ENCODE measurements around the gene ZFAND3. TPM values are rescaled to one million over a fixed set of nuclear protein-coding genes. Genes with fewer than 3 reads are reported as not detected.

Gene ZFAND3
- total RNA-seq, 2 experiments from 2014 or later = 34.4 to 37.0 TPM

DNA sequence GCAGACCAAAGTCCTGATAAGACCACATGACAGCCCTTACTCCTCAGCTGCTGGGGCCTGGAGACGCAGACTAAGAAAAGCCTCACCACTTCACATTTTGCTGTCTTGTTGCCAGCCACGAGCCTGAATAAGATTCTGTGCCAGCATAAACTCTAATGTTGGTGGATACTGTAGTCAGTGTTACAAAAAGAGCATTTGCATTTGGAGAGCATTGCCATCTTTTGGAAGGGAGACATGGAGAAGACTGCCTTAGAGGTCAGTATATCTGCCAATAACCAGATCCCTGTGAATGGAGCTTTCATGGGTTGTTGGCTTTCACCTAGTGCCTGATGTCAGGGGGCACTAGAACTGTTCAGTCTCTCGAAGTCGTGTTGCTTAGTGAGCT is 315.2 kb downstream of the ZFAND3 start:
- Mint-ChIP-seq H3K27ac (no peak overlapping the region), H3K4me1 (ENCODE audit: low read depth) (peaks cover 43% of the 10 kb centered on the region), H3K27me3 (no peaks in the 10 kb centered on the region), H3K36me3 (ENCODE audit: low read depth) (peaks cover 49% of the 10 kb centered on the region), H3K4me3 (no peak overlapping the region), H3K9me3 (peaks cover 2% of the 10 kb centered on the region)
- intact Hi-C loops (cut with DNase I, micrococcal nuclease) = no loop called here
- no peaks in the 10 kb centered on the region for H3K4me1 ChIP-seq (ENCODE audit: insufficient read depth, low read length)
- CTCF ChIA-PET = no interaction called here
- ATAC-seq (ENCODE audit: poor library complexity) (no peak), DNase-seq (no peak)
- no peak overlapping the region for H3K4me3 ChIP-seq (ENCODE audit: low read length)
- no peak overlapping the region for H3K27ac ChIP-seq (ENCODE audit: low read depth in 1 of 2, low read length in 2 of 2)
- TF ChIP-seq, protein P1, sequence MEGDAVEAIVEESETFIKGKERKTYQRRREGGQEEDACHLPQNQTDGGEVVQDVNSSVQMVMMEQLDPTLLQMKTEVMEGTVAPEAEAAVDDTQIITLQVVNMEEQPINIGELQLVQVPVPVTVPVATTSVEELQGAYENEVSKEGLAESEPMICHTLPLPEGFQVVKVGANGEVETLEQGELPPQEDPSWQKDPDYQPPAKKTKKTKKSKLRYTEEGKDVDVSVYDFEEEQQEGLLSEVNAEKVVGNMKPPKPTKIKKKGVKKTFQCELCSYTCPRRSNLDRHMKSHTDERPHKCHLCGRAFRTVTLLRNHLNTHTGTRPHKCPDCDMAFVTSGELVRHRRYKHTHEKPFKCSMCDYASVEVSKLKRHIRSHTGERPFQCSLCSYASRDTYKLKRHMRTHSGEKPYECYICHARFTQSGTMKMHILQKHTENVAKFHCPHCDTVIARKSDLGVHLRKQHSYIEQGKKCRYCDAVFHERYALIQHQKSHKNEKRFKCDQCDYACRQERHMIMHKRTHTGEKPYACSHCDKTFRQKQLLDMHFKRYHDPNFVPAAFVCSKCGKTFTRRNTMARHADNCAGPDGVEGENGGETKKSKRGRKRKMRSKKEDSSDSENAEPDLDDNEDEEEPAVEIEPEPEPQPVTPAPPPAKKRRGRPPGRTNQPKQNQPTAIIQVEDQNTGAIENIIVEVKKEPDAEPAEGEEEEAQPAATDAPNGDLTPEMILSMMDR (IDR thresholded peaks at IDR 0.05) = no peak
- no peaks in the 10 kb centered on the region for H3K36me3 ChIP-seq (ENCODE audit: insufficient read depth, low read length)
- no peaks in the 10 kb centered on the region for H3K9me3 ChIP-seq (ENCODE audit: control insufficient read depth in 1 of 2, insufficient read depth in 1 of 2, low read length in 2 of 2)
- POLR2A ChIA-PET = no interaction called here
- no peaks in the 10 kb centered on the region for H3K27me3 ChIP-seq (ENCODE audit: control insufficient read depth in 1 of 2, insufficient read depth in 2 of 2, low read length in 2 of 2)

DNA sequence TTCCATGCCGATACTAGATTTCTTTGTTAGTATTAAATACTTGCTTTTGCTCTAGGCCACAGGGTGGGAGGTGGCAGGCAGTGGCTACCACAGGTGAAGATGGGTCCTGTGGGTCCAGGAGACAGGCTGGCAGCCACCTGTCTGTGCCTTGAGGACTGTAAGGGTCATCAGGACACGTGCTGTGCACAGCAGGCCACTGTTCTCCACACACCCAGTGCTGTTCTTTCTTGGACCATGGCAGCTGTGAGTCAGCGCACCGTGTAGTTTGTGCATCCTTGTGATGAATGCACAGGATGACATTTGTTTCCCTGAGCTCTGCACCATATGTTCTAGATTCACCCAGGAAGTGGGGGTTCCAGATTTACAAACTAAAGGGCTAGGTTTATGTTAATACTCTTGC is 317.0 kb downstream of the ZFAND3 start:
- no peak overlapping the region for H3K4me3 Mint-ChIP-seq
- CTCF ChIA-PET = no interaction called here
- DNase-seq (no peak), ATAC-seq (ENCODE audit: poor library complexity) (no peak)
- H3K4me1 Mint-ChIP-seq (ENCODE audit: low read depth) = peaks cover 34% of the 10 kb centered on the region
- H3K9me3 Mint-ChIP-seq = no peaks in the 10 kb centered on the region
- POLR2A ChIA-PET = no interaction called here
- Histone ChIP-seq H3K36me3 (ENCODE audit: insufficient read depth, low read length) (no peaks in the 10 kb centered on the region), H3K4me1 (ENCODE audit: insufficient read depth, low read length) (no peaks in the 10 kb centered on the region), H3K27me3 (ENCODE audit: control insufficient read depth in 1 of 2, insufficient read depth in 2 of 2, low read length in 2 of 2) (no peaks in the 10 kb centered on the region), H3K4me3 (ENCODE audit: low read length) (no peak overlapping the region), H3K9me3 (ENCODE audit: control insufficient read depth in 1 of 2, insufficient read depth in 1 of 2, low read length in 2 of 2) (no peaks in the 10 kb centered on the region), H3K27ac (ENCODE audit: low read depth in 1 of 2, low read length in 2 of 2) (no peak overlapping the region)
- no peak overlapping the region for H3K27ac Mint-ChIP-seq
- no peaks in the 10 kb centered on the region for H3K27me3 Mint-ChIP-seq
- peaks cover 42% of the 10 kb centered on the region for H3K36me3 Mint-ChIP-seq (ENCODE audit: low read depth)
- intact Hi-C loops (cut with DNase I, micrococcal nuclease) = no loop called here
- TF ChIP-seq, protein P1 (IDR thresholded peaks at IDR 0.05) = no peak

DNA sequence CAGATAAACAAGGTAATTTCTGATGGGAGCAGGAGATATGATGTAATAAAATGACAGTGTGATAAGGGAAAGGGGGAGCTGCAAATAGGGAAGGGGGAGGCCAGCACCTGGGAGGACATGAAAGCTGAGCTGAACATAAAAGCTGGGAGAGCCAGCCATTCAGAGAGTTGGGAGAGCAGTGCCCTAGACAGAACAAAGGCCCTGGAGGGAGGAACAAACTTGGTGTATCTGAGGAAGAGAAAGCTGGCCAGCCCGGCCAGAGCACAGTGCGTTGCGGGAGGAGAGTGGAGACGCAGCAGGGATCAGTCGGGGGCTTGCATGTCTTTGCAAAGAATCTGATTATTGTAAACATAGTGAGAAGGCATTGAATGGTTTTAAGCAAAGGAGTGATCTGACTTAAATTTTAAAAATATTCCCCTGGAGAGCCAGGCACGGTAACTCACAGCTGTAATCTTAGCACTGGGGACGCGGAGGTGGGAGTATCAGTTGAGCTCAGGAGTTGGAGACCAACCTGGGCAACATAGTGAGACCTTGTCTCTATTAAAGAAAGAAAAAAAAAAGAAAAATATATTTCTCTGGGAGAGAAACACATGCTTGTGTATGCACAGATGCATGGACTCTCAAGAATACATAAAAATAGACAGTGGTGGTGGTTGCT is 318.2 kb downstream of the ZFAND3 start:
- Mint-ChIP-seq H3K4me3 (no peak overlapping the region), H3K36me3 (ENCODE audit: low read depth) (peaks cover 41% of the 10 kb centered on the region), H3K9me3 (no peaks in the 10 kb centered on the region), H3K27ac (no peak overlapping the region), H3K4me1 (ENCODE audit: low read depth) (peaks cover 27% of the 10 kb centered on the region), H3K27me3 (no peaks in the 10 kb centered on the region)
- Histone ChIP-seq H3K27ac (ENCODE audit: low read depth in 1 of 2, low read length in 2 of 2) (no peak overlapping the region), H3K9me3 (ENCODE audit: control insufficient read depth in 1 of 2, insufficient read depth in 1 of 2, low read length in 2 of 2) (no peaks in the 10 kb centered on the region), H3K4me3 (ENCODE audit: low read length) (no peak overlapping the region), H3K4me1 (ENCODE audit: insufficient read depth, low read length) (no peaks in the 10 kb centered on the region), H3K36me3 (ENCODE audit: insufficient read depth, low read length) (peaks cover 6% of the 10 kb centered on the region), H3K27me3 (ENCODE audit: control insufficient read depth in 1 of 2, insufficient read depth in 2 of 2, low read length in 2 of 2) (no peaks in the 10 kb centered on the region)
- ATAC-seq (ENCODE audit: poor library complexity) (no peak), DNase-seq (no peak)
- intact Hi-C loops (cut with DNase I, micrococcal nuclease) = no loop called here
- TF ChIP-seq, protein P1 (IDR thresholded peaks at IDR 0.05) = no peak
- ChIA-PET POLR2A (no interaction called here), CTCF (no interaction called here)
